HepG2 (cell line): ENCODE data around the gene TSC22D4.

Experiments used
- CTCF ChIP-seq: sonication (generic); formaldehyde crosslinking; IDR thresholded peaks from 2 replicates; pipeline ENCODE4 v1.5.0; 2020; ENCODE audit warnings: mild to moderate bottlenecking, missing genetic modification reagents, moderate library complexity
- MNT ChIP-seq: fragments of 450-650 bp; IDR thresholded peaks from 2 replicates; pipeline ENCODE4 v1.6.1; 2016
- MXD4 ChIP-seq: IDR thresholded peaks from 2 replicates; pipeline ENCODE4 v1.6.1; 2016; ENCODE audit warnings: mild to moderate bottlenecking, missing biosample characterization, missing genetic modification reagents
- MXI1 ChIP-seq: IDR thresholded peaks from 3 replicates; pipeline ENCODE4 v1.6.1; 2012; ENCODE audit warnings: low read depth, low read length, inconsistent platforms, borderline replicate concordance
- PHF20 ChIP-seq: sonication (generic); formaldehyde crosslinking; IDR thresholded peaks from 2 replicates; pipeline ENCODE4 v1.5.0; 2020; ENCODE audit warnings: mild to moderate bottlenecking, missing genetic modification reagents
- POLR2A ChIP-seq, 2 experiments: IDR thresholded peaks; 2 replicates each; pipeline ENCODE4 v1.6.1; 2011; ENCODE audit warnings: low read depth in 2 of 2, low read length in 2 of 2, mild to moderate bottlenecking in 1 of 2, moderate library complexity in 1 of 2; ENCODE audit not compliant: insufficient read depth in 1 of 2
- ZNF431 ChIP-seq: sonication (generic); formaldehyde crosslinking; IDR thresholded peaks from 2 replicates; pipeline ENCODE4 v1.9.0; 2022; ENCODE audit warnings: missing genetic modification reagents, low read depth, mild to moderate bottlenecking, borderline replicate concordance

GRCh38 chr7:100427762-100428198, 51.2 kb downstream of the TSC22D4 start:
- TF ChIP-seq POLR2A (IDR thresholded peaks at IDR 0.05; ENCODE audit: insufficient read depth in 1 of 2, low read depth in 2 of 2, low read length in 2 of 2) (no peak), MXD4 (CRISPR knock-in tag) (no peak), MXI1 (no peak), MNT (no peak), CTCF (CRISPR knock-in tag) (no peak), ZNF431 (CRISPR knock-in tag) (no peak), PHF20 (CRISPR knock-in tag) (no peak)
